Daoy (cell line): ENCODE measurements around the gene ARHGEF9. TPM values are rescaled to one million over a fixed set of nuclear protein-coding genes. Genes with fewer than 3 reads are reported as not detected.
A peak's percentile ranks its signal among the peaks of the same experiment; 100 is the strongest.
"Not testable (repeated sequence)": the region's sequence is repeated elsewhere in the genome, so short reads cannot be mapped to it uniquely, and the experiment has no call there.

ENCODE experiments used
- DNase-seq: peaks from one replicate; pipeline ENCODE4 v3.0.0-alpha.2; 2015; ENCODE audit warnings: low read depth
- total RNA-seq: library from RNA; depleted of rRNA; stranded (reverse); fragments of >200 nt; shearing (Covaris generic); gene quantifications from 2 replicates; pipeline ENCODE4 v1.2.3, GENCODE V29; 2014; rRNA removed

Gene ARHGEF9
- 0.06 and 0.12 TPM in 2 replicates for total RNA-seq

- no peak for DNase-seq
Measured at GRCh38 chrX:63784902-63785707, at the start of gene ARHGEF9. Gene ARHGEF9, minus strand, starts transcription at chrX:63785214. Its CDS starts 69 bp downstream, at chrX:63785145.

- DNase-seq, result not testable (repeated sequence)
Measured at GRCh38 chrX:63825446-63825845, 40.4 kb upstream of the ARHGEF9 start.

DNA sequence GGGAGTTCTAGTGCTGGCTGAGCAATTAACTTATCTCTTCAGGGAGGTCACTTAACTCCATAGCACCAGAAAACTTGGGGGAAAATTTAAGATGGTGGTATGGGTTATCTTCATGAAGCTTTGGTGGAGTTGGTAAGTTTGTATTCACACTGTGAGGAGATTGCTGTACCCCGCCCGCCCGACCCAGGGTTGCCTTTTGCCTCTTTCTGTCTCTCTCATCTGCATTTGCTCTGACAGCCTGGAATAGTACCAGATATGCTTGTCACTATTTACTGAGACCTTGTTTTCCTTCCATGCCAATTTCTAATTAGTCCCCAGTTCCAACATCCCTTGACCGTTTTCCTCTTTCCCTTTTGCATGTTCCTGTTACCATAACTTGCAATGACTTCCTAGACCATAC is 33.1 kb upstream of the ARHGEF9 start:
- no peak for DNase-seq

DNA sequence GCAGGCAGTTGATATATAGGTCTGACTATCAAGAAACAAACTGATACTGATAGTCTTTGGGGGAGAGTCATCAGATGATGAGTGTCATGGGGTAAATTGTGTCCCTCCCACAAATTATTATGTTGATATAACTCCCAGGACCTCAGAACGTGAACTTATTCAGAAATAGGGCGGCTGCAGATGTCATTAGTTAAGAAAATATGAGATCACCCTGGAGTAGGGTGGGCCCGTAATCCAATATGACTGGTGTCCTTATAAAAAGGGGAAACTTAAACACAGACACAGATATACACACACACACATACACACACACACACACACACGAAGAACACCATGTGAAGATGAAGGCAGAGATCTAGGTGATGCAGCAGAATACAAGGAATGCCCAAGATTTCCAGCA is 32.7 kb upstream of the ARHGEF9 start:
- no peak for DNase-seq

GRCh38 chrX:63812823-63813222 is 27.8 kb upstream of the ARHGEF9 start:
- no peak for DNase-seq

- no peak for DNase-seq
Measured at GRCh38 chrX:63810746-63811145, 25.7 kb upstream of the ARHGEF9 start.

DNA sequence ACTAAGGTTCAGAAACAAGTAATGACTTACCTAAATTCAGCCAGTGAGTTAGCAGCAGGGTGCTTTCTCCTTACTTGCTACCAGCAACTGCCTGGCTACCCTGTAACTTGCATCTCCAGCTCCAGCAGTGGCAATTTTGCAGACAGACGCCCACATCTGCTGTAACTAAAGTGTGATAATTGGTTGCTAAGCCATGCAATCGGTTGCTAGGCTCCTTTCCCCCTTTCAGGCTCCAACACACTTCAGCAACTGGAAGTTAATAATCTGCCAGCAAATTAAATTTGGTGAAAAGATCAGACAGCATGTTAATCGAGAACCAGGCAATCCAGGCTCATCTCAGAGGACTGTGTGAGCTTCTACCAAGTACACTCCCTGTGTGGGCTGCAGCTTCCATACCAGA is 24.2 kb upstream of the ARHGEF9 start:
- DNase-seq, result no peak

- DNase-seq, result not testable (repeated sequence)
Measured at GRCh38 chrX:63795406-63795805, 10.4 kb upstream of the ARHGEF9 start.

DNA sequence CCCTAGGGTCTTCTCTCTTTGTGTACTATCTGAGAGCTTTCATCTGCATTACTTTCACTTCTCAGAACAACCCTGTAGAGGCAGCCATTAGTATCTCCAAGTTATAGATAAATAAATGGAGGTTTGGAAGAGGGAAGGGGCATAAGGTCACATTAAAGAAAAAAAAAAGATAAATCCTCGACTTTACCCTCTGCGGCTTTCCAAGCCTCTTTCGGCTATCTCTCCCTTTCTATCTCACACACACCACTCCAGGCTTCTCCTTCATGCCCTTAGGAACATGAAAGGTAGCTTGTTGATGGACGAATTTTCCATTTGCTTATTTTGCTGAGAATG is 660 bp upstream of the ARHGEF9 start:
- DNase-seq, result no peak

DNA sequence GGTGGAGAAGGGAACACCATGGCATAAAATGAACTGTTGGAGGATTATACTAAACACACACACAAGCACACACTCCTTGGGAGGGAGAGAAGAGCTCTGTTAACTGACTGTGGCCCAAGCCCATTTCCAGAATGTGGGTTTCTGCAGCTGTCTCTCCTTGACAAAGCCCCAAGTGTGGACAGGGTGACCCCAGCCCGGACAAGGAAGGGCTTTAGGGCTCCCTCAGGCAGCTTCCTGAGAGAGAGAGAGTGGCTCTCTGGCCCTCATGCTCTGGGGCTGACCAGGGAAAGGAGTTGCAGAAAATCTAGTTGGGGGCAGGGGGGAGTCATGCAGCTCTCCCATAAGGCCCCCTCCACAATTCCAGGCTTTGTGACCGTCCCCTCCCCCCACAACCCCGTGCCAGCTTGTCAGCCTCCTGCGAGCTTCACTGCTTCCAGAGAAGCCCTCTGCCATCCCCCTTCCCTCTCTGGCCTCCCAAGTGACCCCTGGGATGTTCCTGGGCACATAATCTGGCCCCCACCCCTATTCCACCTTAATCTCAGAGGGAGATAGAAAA is 590 bp downstream of the ARHGEF9 start:
- DNase-seq, result no peak

GRCh38 chrX:63782515-63782914 is 2.5 kb downstream of the ARHGEF9 start:
- DNase-seq, result no peak

- no peak for DNase-seq
Measured at GRCh38 chrX:63768760-63769159, 16.3 kb downstream of the ARHGEF9 start.

DNA sequence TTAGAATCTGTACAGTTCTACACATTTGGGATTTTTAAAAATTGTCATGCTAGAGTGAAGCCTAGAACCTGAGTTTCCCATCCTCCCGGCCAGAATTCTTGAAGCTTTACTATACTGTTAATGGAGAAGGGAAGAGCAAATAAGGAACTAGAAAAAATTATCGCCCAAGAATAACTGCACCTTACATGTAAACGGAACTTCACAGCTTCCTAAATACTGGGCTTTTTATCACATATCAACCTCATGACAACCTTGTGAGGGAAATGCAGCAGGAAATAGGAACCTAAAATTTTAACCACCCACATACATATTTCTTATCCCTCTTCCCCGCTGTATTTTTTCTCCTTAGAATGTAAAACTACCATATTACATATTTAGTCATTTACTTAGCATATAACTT is 19.3 kb downstream of the ARHGEF9 start:
- no peak for DNase-seq

- DNase-seq, result no peak
Measured at GRCh38 chrX:63764946-63765345, 20.1 kb downstream of the ARHGEF9 start.

DNA sequence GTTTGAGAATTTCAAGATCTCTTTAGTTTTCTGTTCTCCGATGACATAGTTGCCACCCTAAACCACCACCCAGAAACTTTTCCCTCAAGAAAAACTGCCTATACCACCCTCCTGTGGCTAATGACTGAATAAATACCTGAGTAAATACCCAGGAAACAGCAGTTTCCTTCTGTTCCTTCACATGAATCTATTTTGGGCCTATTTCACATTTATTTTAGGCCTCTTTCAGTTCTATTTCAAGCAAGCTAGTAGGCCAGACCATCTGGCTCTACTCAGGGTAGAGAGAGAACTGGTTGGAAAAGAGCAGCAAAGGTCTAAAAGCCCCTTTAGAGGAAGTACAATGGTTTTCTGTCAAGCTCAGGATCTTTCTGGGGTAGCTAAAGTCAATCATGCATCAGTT is 23.4 kb downstream of the ARHGEF9 start:
- DNase-seq, result no peak

- DNase-seq, result no peak
Measured at GRCh38 chrX:63758011-63758410, 27.0 kb downstream of the ARHGEF9 start.

DNA sequence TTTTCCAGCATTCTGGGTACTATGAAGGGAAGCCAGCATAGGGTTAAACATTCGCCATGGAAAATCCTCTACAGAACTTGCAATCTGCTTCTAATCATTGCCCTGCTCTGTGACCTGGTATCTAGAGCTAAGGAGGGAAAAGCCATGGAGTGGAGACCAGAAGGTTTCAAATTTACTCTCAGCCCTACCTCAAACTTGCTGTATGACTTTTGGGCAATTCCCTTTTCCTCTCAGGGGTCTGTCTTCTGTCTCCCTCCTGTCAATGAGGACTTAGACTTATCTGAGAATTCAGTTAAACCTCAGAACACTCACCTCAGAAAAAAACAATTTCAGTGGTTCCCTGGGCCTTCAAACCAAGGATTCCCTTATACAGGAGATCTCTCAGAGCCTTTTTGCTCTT is 29.1 kb downstream of the ARHGEF9 start:
- DNase-seq, result no peak

GRCh38 chrX:63754860-63755579 is 30.0 kb downstream of the ARHGEF9 start:
- peak; percentile 0 for DNase-seq

DNA sequence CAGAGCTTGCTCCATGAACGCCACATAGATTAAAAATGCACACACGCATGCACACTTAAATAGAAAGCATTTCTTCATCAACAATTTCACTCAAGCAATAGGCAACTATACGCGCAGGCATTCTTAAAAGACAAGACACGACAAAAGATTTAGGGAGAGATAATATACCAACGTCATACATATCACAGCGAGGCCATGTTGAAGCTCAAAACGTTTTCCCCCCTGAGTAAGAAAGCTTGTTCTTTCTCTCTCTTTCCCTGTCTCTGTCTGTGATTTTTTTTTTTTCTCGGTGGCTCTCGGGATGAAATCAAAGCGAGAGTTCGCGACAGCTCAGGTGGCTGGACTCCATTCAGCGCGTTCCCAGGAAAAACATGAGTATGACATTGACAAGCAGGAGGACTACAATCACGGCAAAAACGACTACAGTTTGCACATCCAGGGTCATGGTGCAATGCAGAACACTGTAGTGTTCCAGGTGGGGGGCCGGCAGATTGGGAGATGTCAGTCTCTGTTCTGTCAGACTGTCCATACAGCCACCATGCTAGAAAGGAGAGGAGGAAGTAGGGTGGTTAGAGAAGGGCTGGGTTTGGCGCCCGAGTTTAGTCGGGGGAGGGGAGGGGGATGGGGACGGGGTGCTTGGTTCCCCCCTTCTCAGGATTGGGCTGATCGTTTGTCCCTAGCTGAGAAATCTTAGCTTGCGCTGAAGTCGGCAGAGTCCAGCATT is 30.7 kb downstream of the ARHGEF9 start:
- no peak for DNase-seq

- DNase-seq, result no peak
Measured at GRCh38 chrX:63751481-63751880, 33.5 kb downstream of the ARHGEF9 start.

- DNase-seq, result no peak
Measured at GRCh38 chrX:63750811-63751210, 34.2 kb downstream of the ARHGEF9 start.

- no peak for DNase-seq
Measured at GRCh38 chrX:63747331-63747730, 37.7 kb downstream of the ARHGEF9 start.
